OCI-LY1 (cell line): ENCODE data around the gene P2RX6.
"Not testable (repeated sequence)": the region's sequence is repeated elsewhere in the genome, so short reads cannot be mapped to it uniquely, and the experiment has no call there.

Source experiments
- H2AFZ ChIP-seq: fragments of 200-600 bp; sonication (generic), shearing (Covaris generic); 2 replicates; pipeline ENCODE4 v1.6.0; 2014; ENCODE audit warnings: antibody characterized with exemption, mild to moderate bottlenecking, low read length
- H3F3A ChIP-seq: fragments of 200-600 bp; sonication (generic), shearing (Covaris generic); 2 replicates; pipeline ENCODE4 v1.6.0; 2014; ENCODE audit warnings: mild to moderate bottlenecking, antibody characterized with exemption, low read length, moderate library complexity; ENCODE audit not compliant: insufficient read depth
- H3K27ac ChIP-seq: fragments of 200-600 bp; sonication (generic); 2 replicates; pipeline ENCODE4 v1.5.1; 2014; ENCODE audit warnings: low read length, mixed run types, mild to moderate bottlenecking, low read depth; ENCODE audit not compliant: poor library complexity, severe bottlenecking
- H3K27me3 ChIP-seq: fragments of 200-600 bp; sonication (generic); 2 replicates; pipeline ENCODE4 v1.6.0; 2014; ENCODE audit warnings: antibody characterized with exemption, mild to moderate bottlenecking, low read length, moderate library complexity; ENCODE audit not compliant: insufficient read depth
- H3K36me3 ChIP-seq: fragments of 200-600 bp; sonication (generic); 2 replicates; pipeline ENCODE4 v1.6.1; 2014; ENCODE audit warnings: mild to moderate bottlenecking, antibody characterized with exemption, low read length, moderate library complexity, mixed read lengths; ENCODE audit not compliant: insufficient read depth
- H3K4me1 ChIP-seq: fragments of 200-600 bp; sonication (generic); 2 replicates; pipeline ENCODE4 v1.5.1; 2014; ENCODE audit warnings: mild to moderate bottlenecking, low read length, moderate library complexity; ENCODE audit not compliant: insufficient read depth, severe bottlenecking
- H3K4me2 ChIP-seq: fragments of 200-600 bp; sonication (generic), shearing (Covaris generic); 2 replicates; pipeline ENCODE4 v1.6.1; 2014; ENCODE audit warnings: low read length
- H3K4me3 ChIP-seq: fragments of 200-600 bp; sonication (generic); 2 replicates; pipeline ENCODE4 v1.5.1; 2014; ENCODE audit warnings: low read length, low read depth, mild to moderate bottlenecking, mixed read lengths; ENCODE audit not compliant: poor library complexity, severe bottlenecking
- H3K79me2 ChIP-seq: fragments of 200-600 bp; shearing (Covaris generic); 2 replicates; pipeline ENCODE4 v1.6.1; 2016; ENCODE audit warnings: mixed run types, low read length, mixed read lengths; ENCODE audit not compliant: insufficient read depth
- H3K9ac ChIP-seq: fragments of 200-600 bp; sonication (generic), shearing (Covaris generic); 2 replicates; pipeline ENCODE4 v1.6.1; 2014; ENCODE audit warnings: mild to moderate bottlenecking, low read length, mixed read lengths
- H3K9me2 ChIP-seq: fragments of 200-600 bp; sonication (generic), shearing (Covaris generic); 2 replicates; pipeline ENCODE4 v1.6.1; 2014; ENCODE audit warnings: low read depth, mild to moderate bottlenecking, low read length, mixed read lengths
- H3K9me3 ChIP-seq: fragments of 200-600 bp; shearing (Covaris generic); 2 replicates; pipeline ENCODE4 v1.6.1; 2014; ENCODE audit warnings: low read length, mixed read lengths
- H4K20me1 ChIP-seq: fragments of 200-600 bp; sonication (generic), shearing (Covaris generic); 2 replicates; pipeline ENCODE4 v1.6.0; 2016; ENCODE audit warnings: mild to moderate bottlenecking, low read length; ENCODE audit not compliant: insufficient read depth
- EZH2 ChIP-seq: fragments of 200-600 bp; sonication (generic), shearing (Covaris generic); IDR thresholded peaks from 2 replicates; pipeline ENCODE4 v1.8.0; 2017; ENCODE audit warnings: borderline replicate concordance, mixed run types, mild to moderate bottlenecking, antibody characterized with exemption, low read length, moderate library complexity, mixed read lengths
- TF ChIP-seq, protein P1 (sequence below): fragments of 200-600 bp; sonication (generic), shearing (Covaris generic); IDR thresholded peaks from 2 replicates; pipeline ENCODE4 v1.5.1; 2017; ENCODE audit warnings: mild to moderate bottlenecking, antibody characterized with exemption, low read length, moderate library complexity, mixed read lengths

P2RX6 gene

DNA sequence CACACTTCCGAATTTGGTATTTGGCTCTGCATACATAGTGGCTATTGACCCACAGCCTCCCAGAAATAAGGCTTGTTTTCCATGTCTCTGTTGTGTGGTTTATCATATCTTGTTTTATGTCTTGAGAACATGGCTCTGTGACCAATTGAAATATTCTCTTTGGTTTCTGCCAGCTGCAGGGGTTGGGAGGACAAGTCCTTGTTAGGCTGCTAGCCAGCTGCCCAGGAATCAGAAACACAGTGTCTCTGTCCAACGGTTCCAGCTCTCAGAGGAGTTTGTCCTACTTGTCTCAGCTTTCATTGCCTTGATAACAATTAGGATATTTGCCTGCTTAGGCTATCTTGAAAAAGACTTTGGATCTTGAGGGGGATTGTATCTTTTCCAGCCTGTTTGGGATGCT, 23.4 kb downstream of the P2RX6 start:
- Histone ChIP-seq H4K20me1 (no peaks in the 10 kb centered on the region), H3K27me3 (0 out of 2 replicates have a peak, but pooled peaks cover 9% of the 10 kb centered on the region), H3K79me2 (no peaks in the 10 kb centered on the region), H3K9me3 (no peaks in the 10 kb centered on the region), H3K27ac (no peak overlapping the region), H3K9me2 (no peaks in the 10 kb centered on the region), H3K36me3 (no peaks in the 10 kb centered on the region), H3F3A (no peaks in the 10 kb centered on the region), H3K9ac (no peak overlapping the region), H3K4me3 (no peak overlapping the region), H3K4me2 (no peak overlapping the region), H3K4me1 (no peaks in the 10 kb centered on the region), H2AFZ (no peak overlapping the region)
- no peak for TF ChIP-seq EZH2
- TF ChIP-seq, protein P1, sequence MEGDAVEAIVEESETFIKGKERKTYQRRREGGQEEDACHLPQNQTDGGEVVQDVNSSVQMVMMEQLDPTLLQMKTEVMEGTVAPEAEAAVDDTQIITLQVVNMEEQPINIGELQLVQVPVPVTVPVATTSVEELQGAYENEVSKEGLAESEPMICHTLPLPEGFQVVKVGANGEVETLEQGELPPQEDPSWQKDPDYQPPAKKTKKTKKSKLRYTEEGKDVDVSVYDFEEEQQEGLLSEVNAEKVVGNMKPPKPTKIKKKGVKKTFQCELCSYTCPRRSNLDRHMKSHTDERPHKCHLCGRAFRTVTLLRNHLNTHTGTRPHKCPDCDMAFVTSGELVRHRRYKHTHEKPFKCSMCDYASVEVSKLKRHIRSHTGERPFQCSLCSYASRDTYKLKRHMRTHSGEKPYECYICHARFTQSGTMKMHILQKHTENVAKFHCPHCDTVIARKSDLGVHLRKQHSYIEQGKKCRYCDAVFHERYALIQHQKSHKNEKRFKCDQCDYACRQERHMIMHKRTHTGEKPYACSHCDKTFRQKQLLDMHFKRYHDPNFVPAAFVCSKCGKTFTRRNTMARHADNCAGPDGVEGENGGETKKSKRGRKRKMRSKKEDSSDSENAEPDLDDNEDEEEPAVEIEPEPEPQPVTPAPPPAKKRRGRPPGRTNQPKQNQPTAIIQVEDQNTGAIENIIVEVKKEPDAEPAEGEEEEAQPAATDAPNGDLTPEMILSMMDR, result no peak

DNA sequence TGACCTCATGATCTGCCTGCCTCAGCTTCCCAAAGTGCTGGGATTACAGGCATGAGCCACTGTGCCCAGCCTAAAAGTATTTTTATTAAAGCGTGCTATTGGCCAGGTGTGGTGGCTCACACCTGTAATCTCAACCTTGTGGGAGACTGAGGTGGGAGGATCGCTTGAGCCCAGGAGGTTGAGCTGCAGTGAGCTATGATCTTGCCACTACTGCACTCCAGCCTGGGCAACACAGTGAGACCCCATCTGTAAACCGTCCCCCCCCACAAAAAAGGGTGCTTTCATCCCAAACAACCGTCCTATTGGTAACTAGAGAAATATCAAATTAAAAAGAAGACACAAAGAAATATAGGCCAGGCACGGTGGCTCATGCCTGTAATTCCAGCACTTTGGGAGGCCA, 24.2 kb downstream of the P2RX6 start:
- not testable (repeated sequence) for H3K4me3 ChIP-seq, H4K20me1 ChIP-seq, H2AFZ ChIP-seq, H3K9me3 ChIP-seq, H3K9ac ChIP-seq, H3K36me3 ChIP-seq, H3K4me1 ChIP-seq, H3F3A ChIP-seq, H3K9me2 ChIP-seq, H3K27me3 ChIP-seq, H3K27ac ChIP-seq, H3K79me2 ChIP-seq, H3K4me2 ChIP-seq

DNA sequence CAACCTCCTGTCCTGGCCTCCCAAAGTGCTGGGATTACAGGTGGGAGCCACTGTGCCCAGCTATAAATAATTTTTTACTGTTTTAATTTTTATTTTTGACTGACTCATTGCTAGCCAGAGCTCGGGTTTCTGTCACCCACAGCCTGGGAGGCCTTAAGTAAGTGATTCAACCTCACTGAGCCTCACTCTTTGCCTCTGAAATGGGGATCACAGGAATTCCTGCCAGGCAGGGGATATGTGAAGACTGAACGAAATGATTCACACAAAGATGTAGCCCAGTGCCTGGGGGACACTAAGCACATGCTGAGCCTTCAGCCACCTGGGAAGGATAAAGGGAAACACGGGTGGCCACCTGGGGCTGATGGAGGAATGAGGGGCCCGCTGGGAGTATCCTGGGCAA, 27.0 kb downstream of the P2RX6 start:
- H2AFZ ChIP-seq, result no peak overlapping the region
- H4K20me1 ChIP-seq, result no peaks in the 10 kb centered on the region
- no peaks in the 10 kb centered on the region for H3K79me2 ChIP-seq
- 0 out of 2 replicates have a peak, but pooled peaks cover 4% of the 10 kb centered on the region for H3K27me3 ChIP-seq
- no peaks in the 10 kb centered on the region for H3K9me3 ChIP-seq
- H3K4me1 ChIP-seq, result peaks cover 6% of the 10 kb centered on the region
- H3K36me3 ChIP-seq, result no peaks in the 10 kb centered on the region
- H3K4me3 ChIP-seq, result no peak overlapping the region
- H3K4me2 ChIP-seq, result no peak overlapping the region
- no peaks in the 10 kb centered on the region for H3K9me2 ChIP-seq
- no peak for TF ChIP-seq EZH2
- TF ChIP-seq, protein P1, result no peak
- no peaks in the 10 kb centered on the region for H3F3A ChIP-seq
- no peak overlapping the region for H3K9ac ChIP-seq
- H3K27ac ChIP-seq, result no peak overlapping the region

DNA sequence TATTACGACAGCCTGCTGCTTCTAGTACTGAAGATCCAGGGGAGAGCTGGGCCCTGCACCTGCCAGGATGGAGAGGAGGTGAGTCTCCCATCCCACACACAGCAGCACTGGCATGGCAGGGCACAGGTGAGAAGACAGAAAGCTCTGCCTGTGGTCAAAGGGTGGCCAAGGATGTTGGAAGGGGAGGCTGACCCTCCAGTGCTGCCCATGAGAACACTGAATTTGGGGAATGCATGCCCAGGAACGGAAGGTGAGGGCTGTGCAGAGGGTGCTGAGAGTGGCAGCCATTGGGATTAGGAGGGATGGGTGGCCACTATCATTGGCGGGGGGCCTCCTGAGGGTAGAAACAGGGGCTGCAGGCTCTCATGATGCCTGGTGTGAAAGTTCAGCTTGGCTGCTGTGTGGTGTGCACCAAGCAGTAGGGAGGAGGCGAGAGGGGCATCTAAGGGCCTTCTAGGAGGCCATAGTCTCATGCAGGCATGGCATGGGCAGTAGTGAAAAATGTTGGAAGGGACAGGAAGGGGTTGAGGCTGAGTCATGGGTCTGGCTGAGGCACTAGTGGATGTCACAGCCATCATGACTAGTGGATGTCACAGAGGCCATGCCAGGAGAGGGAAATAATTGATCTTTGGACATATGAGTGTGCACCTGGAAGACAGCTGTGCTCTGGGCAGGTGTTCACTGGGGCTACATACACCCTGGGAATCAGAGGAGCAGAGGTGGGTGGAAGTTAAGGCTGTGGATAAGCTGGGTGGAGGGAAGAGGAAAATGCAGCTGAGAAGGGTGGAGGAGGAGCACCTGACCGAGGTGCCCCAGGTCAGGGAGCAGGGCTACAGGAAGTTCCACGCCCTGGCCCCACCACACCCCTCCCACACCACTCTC, 28.3 kb downstream of the P2RX6 start:
- no peaks in the 10 kb centered on the region for H3K79me2 ChIP-seq
- no peaks in the 10 kb centered on the region for H3K27me3 ChIP-seq
- no peaks in the 10 kb centered on the region for H4K20me1 ChIP-seq
- H3K9me2 ChIP-seq, result no peaks in the 10 kb centered on the region
- no peaks in the 10 kb centered on the region for H3K9me3 ChIP-seq
- H3K4me1 ChIP-seq, result peaks cover 6% of the 10 kb centered on the region
- no peak overlapping the region for H3K4me3 ChIP-seq
- no peaks in the 10 kb centered on the region for H3K36me3 ChIP-seq
- H3F3A ChIP-seq, result no peaks in the 10 kb centered on the region
- H3K27ac ChIP-seq, result no peak overlapping the region
- TF ChIP-seq EZH2, result no peak
- TF ChIP-seq, protein P1, result no peak
- no peak overlapping the region for H3K9ac ChIP-seq
- no peak overlapping the region for H2AFZ ChIP-seq
- no peak overlapping the region for H3K4me2 ChIP-seq
